ENCODE measurements around the gene SHISA7.

SHISA7 gene

GRCh38 chr19:55455576-55456235 lies 12.6 kb upstream of the SHISA7 start:
- FAIRE-seq (no peak), DNase-seq (ENCODE audit: insufficient read length, low spot score) (no peak)
- TF ChIP-seq CTCF (IDR thresholded peaks at IDR 0.05; ENCODE audit: insufficient read depth, missing control alignments), result no peak

GRCh38 chr19:55454787-55455243 lies 11.7 kb upstream of the SHISA7 start:
- FAIRE-seq (no peak), DNase-seq (ENCODE audit: insufficient read length, low spot score) (no peak)
- peak; percentile 54 for TF ChIP-seq CTCF (IDR thresholded peaks at IDR 0.05; ENCODE audit: insufficient read depth, missing control alignments)

GRCh38 chr19:55453511-55454260 lies 10.6 kb upstream of the SHISA7 start:
- no peak for FAIRE-seq
- no peak for DNase-seq (ENCODE audit: insufficient read length, low spot score)
- no peak for TF ChIP-seq CTCF (IDR thresholded peaks at IDR 0.05; ENCODE audit: insufficient read depth, missing control alignments)

- no peak for TF ChIP-seq CTCF (IDR thresholded peaks at IDR 0.05; ENCODE audit: insufficient read depth, missing control alignments)
- DNase-seq (ENCODE audit: insufficient read length, low spot score) (peak; percentile 96), FAIRE-seq (no peak)
Measured at GRCh38 chr19:55452749-55453346, 9.7 kb upstream of the SHISA7 start.

GRCh38 chr19:55451965-55452748 lies 9.1 kb upstream of the SHISA7 start:
- FAIRE-seq, result no peak
- TF ChIP-seq CTCF (IDR thresholded peaks at IDR 0.05; ENCODE audit: insufficient read depth, missing control alignments), result no peak
- DNase-seq (ENCODE audit: insufficient read length, low spot score), result no peak

- DNase-seq (ENCODE audit: insufficient read length, low spot score) (no peak), FAIRE-seq (no peak)
- no peak for TF ChIP-seq CTCF (IDR thresholded peaks at IDR 0.05; ENCODE audit: insufficient read depth, missing control alignments)
Measured at GRCh38 chr19:55451163-55451964, 8.3 kb upstream of the SHISA7 start.

Data from D721Med (cell line).